ENCODE measurements around the gene DDX54. TPM values are rescaled to one million over a fixed set of nuclear protein-coding genes. Genes with fewer than 3 reads are reported as not detected.
A peak's percentile ranks its signal among the peaks of the same experiment; 100 is the strongest.

The DDX54 gene
- total RNA-seq, 3 donors from 2014 or later, result 213 to 236 (median 232) TPM

DNA sequence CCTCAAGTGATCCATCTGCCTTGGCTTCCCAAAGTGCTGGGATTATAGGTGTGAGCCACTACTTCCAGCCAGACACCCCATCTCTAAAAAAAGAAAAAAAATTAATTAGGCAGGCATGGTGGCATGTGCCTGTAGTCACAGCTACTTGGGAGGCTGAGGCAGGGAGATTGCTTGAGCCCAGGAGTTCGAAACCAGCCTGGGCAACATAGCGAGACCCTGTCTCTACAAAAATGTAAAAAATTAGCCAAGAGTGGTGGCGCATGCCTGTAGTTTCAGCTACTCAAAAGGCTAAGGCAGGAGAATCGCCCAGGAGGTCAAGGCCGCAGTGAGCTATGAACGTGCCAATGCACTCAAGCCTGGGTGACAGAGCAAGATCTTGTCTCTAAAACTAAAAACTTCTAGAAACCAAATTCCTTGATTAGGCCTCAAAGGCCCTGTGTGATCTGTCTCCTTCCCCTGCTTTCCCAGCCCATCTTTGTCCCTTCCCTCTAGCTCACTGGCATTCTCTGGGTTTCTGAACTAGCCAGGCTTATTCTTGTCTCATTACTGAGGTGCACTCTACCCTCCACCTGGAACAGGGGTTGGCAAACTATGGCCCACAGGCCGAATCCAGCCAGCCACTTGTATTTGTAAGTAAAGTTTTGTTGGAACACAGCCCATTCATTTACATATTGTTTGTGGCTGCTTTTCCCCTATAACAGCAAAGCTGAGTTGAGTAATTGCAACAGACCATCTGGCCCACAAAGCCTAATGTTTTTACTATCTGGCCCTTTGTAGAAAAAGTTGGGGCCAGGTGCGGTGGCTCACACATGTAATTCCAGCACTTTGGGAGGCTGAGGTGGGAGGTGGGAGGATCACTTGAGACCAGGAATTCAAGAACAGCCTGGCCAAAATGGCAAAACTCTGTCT, 18.8 kb upstream of the DDX54 start:
- ATAC-seq (no peak), DNase-seq (no peak)
- Mint-ChIP-seq H3K36me3 (ENCODE audit: insufficient read depth) (no peaks in the 10 kb centered on the region), H3K4me1 (ENCODE audit: low read depth) (peaks cover 25% of the 10 kb centered on the region), H3K4me3 (no peak overlapping the region), H3K27me3 (ENCODE audit: low read depth) (no peaks in the 10 kb centered on the region), H3K9me3 (no peaks in the 10 kb centered on the region)

DNA sequence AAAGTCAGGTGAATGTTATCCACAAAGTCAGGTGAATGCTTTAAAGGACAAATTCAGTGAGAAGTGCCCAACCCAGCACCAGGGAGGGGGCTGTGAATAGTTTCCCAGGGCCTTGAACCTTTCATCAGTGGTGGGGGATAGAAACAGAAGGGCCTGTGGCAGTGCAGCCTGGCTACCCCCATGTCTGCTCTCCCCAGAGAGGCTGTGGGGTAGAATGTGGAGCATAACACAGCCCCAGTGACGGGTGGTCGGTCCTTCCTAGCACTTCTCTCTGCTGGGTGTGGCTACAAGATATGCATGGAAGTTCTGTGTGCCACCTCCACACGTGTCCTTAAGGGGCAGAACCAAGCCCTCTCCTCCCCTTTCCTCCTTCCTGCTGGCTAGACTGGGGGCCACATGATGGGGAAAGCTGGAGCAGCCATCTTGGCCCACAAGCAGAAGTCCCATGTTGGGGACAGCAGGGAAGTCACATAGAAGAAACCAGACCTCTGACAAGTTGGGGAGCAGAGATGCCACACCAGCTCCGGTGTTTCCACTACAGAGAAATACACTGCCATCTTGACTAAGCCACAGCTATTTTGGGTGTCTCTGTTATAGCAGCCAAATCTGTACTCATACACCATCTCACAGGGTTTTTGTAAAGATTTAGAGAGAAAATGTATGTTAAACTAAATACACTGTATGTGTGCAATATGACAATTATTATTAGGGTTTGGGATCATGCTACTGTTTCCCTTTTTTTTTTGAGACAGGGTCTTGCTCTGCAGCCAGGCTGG, 17.2 kb upstream of the DDX54 start:
- DNase-seq (no peak), ATAC-seq (no peak)
- H3K4me3 Mint-ChIP-seq, result no peak overlapping the region
- no peaks in the 10 kb centered on the region for H3K27me3 Mint-ChIP-seq (ENCODE audit: low read depth)
- peaks cover 9% of the 10 kb centered on the region for H3K4me1 Mint-ChIP-seq (ENCODE audit: low read depth)
- no peaks in the 10 kb centered on the region for H3K36me3 Mint-ChIP-seq (ENCODE audit: insufficient read depth)
- H3K9me3 Mint-ChIP-seq, result no peaks in the 10 kb centered on the region

DNA sequence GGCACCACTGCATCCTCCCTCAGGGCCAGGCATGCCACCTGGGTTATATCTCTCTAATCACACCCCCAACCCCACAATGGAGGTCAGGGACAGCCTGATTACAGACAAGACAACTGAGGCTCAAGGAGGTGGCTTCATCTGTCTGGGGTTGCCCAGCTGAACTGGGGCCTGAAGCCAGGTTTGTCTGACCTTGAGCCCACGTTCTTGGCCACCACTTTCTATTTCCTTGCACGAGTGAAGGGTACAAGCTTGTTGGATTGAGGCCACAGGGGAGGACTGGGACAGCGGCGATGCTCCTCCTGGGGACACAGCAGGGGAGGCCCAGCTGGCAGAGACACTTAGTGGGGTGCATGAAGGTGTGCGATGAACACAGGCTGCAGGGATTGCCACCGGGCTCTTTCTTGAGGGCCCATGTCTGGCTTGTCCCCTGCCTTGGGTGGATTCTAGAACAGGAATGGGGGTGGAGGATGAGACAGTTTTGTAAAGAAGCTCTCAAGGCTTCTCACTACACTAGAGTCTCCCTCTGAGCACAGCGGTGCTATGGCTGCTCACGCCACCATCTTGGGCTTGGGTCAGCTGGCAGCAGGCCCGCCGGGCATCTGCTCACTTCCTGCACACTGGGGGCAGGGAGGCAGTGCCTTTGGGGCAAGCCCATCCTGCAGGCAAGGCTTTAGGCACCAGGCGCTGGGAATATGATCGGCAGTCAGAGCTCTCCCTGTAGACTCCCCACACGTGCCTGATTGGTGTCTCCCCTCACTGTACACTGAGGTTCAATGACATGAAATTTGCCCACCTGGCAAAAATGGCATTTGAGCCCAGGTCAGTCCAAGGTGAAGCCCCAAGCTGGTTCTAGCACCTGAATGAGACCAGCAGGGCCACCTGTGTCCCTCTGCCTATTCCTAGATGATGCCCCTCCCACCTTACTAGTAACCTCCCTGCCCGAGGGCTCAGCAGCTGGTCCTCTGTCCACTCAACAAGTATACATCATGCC, 16.2 kb upstream of the DDX54 start:
- no peaks in the 10 kb centered on the region for H3K36me3 Mint-ChIP-seq (ENCODE audit: insufficient read depth)
- no peak for ATAC-seq
- no peak for DNase-seq
- peaks cover 4% of the 10 kb centered on the region for H3K4me1 Mint-ChIP-seq (ENCODE audit: low read depth)
- no peaks in the 10 kb centered on the region for H3K9me3 Mint-ChIP-seq
- H3K27me3 Mint-ChIP-seq (ENCODE audit: low read depth), result no peaks in the 10 kb centered on the region
- no peak overlapping the region for H3K4me3 Mint-ChIP-seq

DNA sequence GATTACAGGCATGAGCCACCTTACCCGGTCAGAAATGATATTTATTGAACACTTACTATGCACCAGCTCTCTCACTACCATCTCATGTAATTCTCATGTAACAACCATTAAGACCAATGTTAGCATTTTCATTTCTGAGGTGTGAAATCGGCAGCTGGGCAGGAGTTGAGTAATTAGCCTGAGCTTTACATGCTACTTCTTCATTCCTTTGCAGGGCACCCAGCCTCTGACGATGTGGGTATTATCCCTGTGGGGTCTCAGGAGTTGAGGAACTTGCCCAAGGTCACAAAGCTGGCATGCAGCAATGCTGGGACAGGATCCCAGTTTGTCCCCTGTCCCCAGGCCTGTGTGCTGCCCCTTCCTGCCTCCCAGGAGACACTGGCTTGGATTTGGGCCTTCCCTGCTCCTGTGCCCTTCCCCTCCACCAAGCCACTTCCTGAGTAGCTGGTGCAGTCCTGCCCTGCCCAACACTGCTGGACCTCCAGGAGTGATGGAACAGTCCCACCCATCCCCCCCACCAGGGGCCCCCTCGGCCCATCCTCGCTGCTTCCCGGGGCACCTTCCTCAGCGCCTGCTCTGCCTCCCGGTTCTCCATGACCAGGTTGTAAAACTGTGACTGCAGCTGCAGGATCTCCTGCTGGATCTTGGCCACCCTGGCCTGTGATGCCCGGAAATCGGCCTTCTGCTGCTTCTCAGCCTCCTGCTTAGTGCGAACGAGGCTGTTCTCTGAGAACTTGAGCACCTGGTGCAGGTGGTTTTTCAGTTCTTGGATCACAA, 14.9 kb upstream of the DDX54 start:
- Mint-ChIP-seq H3K9me3 (no peaks in the 10 kb centered on the region), H3K4me1 (ENCODE audit: low read depth) (no peaks in the 10 kb centered on the region), H3K4me3 (no peak overlapping the region), H3K27me3 (ENCODE audit: low read depth) (no peaks in the 10 kb centered on the region), H3K36me3 (ENCODE audit: insufficient read depth) (no peaks in the 10 kb centered on the region)
- ATAC-seq (no peak), DNase-seq (no peak)

DNA sequence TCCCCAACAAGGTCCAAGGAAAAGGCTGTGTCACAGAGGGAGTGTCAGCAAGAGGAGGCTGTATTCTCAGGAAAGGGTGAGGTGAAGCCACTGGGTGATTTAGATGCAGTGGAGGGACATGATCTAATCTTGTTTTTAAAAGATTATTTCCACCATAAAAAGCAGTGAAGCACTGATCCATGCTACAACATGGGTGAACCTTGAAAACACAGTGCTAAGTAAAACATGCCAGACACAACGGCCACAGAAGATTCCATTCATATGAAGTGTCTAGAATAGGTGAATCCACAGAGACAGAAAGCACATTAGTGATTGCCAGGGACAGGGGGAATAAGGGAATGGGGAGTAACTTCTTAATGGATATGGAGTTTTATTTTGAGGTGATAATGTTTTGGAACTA, 13.0 kb upstream of the DDX54 start:
- H3K36me3 Mint-ChIP-seq (ENCODE audit: insufficient read depth), result no peaks in the 10 kb centered on the region
- no peak for ATAC-seq
- no peaks in the 10 kb centered on the region for H3K9me3 Mint-ChIP-seq
- H3K4me1 Mint-ChIP-seq (ENCODE audit: low read depth), result no peaks in the 10 kb centered on the region
- no peak for DNase-seq
- H3K27me3 Mint-ChIP-seq (ENCODE audit: low read depth), result no peaks in the 10 kb centered on the region
- H3K4me3 Mint-ChIP-seq, result no peak overlapping the region

DNA sequence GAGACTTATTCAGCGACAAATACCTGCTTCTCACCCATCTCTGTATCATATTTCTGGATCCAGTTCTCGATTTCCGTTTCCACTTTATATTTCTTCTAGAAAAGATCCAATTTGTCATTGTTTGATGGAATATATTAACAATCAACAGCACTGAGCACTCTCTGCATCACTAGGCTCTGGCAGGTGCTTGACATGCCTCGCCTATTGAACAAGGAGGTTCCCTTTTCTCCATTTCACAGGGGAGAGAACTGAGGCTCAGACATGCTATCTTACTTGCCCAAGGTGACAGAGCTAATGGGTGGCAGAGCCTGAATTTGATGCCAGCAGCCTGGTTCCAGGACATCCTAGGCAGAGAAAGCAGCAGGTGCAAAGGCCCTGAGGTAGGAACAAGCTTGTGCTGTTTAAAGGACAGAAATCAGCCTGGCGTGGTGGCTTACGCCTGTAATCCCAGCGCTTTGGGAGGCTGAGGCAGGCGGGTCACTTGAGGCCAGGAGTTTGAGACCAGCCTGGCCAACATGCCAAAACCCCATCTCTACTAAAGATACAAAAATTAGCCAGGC, 12.3 kb upstream of the DDX54 start:
- ATAC-seq, result no peak
- H3K9me3 Mint-ChIP-seq, result no peaks in the 10 kb centered on the region
- no peak overlapping the region for H3K4me3 Mint-ChIP-seq
- no peak for DNase-seq
- no peaks in the 10 kb centered on the region for H3K4me1 Mint-ChIP-seq (ENCODE audit: low read depth)
- peaks cover under 1% of the 10 kb centered on the region for H3K36me3 Mint-ChIP-seq (ENCODE audit: insufficient read depth)
- no peaks in the 10 kb centered on the region for H3K27me3 Mint-ChIP-seq (ENCODE audit: low read depth)

DNA sequence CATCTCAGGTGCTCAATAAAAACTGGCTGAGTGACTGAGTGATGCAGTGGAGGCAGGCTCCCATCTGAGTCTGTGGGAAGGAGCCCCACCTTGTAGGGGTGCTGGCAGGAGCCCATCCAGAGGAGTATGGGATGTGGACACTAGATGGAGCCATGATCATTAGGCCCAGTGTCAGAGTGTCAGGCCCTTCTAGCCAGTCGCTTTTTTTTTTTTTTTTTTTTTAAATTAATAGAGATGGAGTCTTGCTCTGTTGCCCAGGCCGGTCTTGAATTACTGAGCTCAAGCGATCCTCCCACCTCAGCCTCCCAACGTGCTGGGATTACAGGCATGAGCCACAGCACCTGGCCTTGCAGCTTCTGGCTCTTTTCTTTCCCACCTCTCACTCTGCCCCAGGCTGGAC, 11.7 kb upstream of the DDX54 start:
- Mint-ChIP-seq H3K9me3 (no peaks in the 10 kb centered on the region), H3K4me3 (no peak overlapping the region), H3K27me3 (ENCODE audit: low read depth) (no peaks in the 10 kb centered on the region), H3K4me1 (ENCODE audit: low read depth) (no peaks in the 10 kb centered on the region), H3K36me3 (ENCODE audit: insufficient read depth) (peaks cover 6% of the 10 kb centered on the region)
- ATAC-seq (peak; percentile 91 to 95), DNase-seq (peak; percentile 43)

DNA sequence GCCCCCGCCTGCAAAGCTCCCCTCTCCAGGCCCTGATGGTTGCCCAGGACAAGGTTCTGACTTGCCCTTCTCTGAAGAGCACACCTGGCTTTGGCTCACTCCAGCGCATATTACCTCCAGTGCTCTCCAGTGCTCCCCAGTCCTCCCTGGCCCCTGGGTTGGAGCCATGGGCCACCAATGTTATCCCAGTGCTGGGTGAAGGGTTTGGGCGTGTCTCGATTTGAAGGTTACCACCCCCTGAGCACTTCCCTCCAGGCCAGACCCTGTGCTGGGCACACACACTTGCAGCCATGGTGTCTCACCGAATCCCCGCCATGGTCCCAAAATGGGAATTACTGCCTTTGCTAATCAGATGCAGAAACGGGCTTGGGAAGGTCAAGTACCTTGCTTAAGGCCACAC, 11.3 kb upstream of the DDX54 start:
- Mint-ChIP-seq H3K4me1 (ENCODE audit: low read depth) (no peaks in the 10 kb centered on the region), H3K4me3 (no peak overlapping the region), H3K27me3 (ENCODE audit: low read depth) (no peaks in the 10 kb centered on the region), H3K36me3 (ENCODE audit: insufficient read depth) (peaks cover 10% of the 10 kb centered on the region), H3K9me3 (no peaks in the 10 kb centered on the region)
- no peak for ATAC-seq
- no peak for DNase-seq

DNA sequence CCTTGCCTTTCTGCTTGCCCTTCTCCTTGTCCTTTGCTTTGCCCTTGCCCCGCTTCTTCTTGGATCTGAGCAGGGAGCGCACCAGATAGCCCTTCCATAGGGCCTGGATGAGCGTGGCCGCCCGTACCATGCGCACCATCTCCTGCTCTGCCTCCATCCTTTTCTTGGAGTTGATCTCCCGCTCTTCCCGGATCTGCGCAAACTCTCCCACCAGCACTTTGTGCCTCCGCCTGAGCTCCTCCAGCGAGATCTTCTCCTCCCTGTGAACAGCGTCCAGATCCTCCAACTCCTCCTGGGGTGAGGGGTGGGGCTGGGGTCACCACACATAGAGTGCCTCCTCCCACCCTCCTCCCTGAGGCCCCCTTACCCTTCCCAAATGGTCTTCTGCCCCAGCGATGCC, 10.3 kb upstream of the DDX54 start:
- peaks cover 12% of the 10 kb centered on the region for H3K36me3 Mint-ChIP-seq (ENCODE audit: insufficient read depth)
- H3K27me3 Mint-ChIP-seq (ENCODE audit: low read depth), result no peaks in the 10 kb centered on the region
- no peak for DNase-seq
- no peaks in the 10 kb centered on the region for H3K9me3 Mint-ChIP-seq
- no peak overlapping the region for H3K4me3 Mint-ChIP-seq
- ATAC-seq, result no peak
- no peaks in the 10 kb centered on the region for H3K4me1 Mint-ChIP-seq (ENCODE audit: low read depth)

DNA sequence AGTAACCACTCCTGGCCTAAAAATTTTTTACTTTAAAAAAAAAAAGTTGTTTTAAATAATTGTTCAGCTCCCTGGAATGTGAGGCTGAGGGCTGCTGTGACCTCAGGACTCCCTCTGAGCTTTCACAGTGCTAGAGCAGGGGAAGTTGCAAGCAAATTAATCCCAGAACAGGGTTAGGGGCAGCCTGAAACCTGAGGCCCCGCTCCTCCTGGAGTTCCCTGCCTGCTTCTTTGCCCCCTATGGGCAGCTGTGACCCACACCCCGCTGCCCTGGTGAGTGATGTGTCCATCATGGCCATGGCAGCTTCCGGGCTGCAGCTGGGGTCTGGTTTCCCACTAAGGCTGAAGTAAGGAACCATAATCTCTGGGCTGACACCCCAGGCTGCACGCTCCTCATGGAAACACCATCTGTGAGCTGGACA, 9.7 kb upstream of the DDX54 start:
- H3K36me3 Mint-ChIP-seq (ENCODE audit: insufficient read depth), result peaks cover 14% of the 10 kb centered on the region
- no peaks in the 10 kb centered on the region for H3K27me3 Mint-ChIP-seq (ENCODE audit: low read depth)
- no peaks in the 10 kb centered on the region for H3K9me3 Mint-ChIP-seq
- DNase-seq, result no peak
- H3K4me3 Mint-ChIP-seq, result no peak overlapping the region
- ATAC-seq, result no peak
- no peaks in the 10 kb centered on the region for H3K4me1 Mint-ChIP-seq (ENCODE audit: low read depth)

DNA sequence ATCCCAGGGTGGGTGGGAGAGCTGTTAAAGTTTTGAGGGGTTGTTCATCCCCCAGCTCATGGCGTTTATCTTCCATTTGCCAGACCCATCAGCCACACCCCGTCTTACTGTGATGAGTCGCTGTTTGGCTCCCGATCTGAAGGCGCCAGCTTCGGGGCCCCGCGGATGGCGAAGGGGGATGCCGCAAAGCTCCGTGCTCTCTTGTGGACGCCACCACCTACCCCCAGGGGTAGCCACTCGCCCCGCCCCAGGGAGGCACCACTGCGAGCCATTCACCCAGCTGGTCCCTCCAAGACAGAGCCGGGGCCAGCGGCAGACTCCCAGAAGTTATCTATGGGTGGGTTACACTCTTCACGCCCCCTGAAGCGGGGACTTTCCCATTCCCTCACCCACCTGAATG, 5.9 kb upstream of the DDX54 start:
- peaks cover 25% of the 10 kb centered on the region for H3K36me3 Mint-ChIP-seq (ENCODE audit: insufficient read depth)
- no peak overlapping the region for H3K4me3 Mint-ChIP-seq
- no peaks in the 10 kb centered on the region for H3K27me3 Mint-ChIP-seq (ENCODE audit: low read depth)
- DNase-seq (no peak), ATAC-seq (no peak)
- H3K4me1 Mint-ChIP-seq (ENCODE audit: low read depth), result peaks cover 15% of the 10 kb centered on the region
- H3K9me3 Mint-ChIP-seq, result no peaks in the 10 kb centered on the region

DNA sequence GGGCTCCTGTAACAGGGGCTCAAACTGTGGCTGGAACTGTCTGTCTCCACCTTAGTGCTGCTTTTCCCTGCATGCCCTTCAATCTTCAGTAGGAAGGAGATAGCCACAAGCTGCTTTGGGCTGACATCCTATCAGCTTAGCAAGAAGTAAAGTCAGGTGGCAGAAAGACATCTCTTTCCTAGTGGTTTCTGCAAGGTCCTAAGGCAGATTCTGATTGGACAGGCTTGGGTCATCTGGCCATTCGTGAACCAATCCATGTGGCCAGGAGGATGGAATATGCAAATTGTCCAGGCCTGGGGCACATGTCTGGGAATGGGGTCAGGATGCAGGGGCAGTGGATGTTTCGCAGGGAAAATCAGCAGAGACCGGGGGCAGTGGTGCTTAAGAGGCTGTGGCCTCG, 5.5 kb upstream of the DDX54 start:
- peaks cover 17% of the 10 kb centered on the region for H3K4me1 Mint-ChIP-seq (ENCODE audit: low read depth)
- no peak overlapping the region for H3K4me3 Mint-ChIP-seq
- H3K9me3 Mint-ChIP-seq, result no peaks in the 10 kb centered on the region
- ATAC-seq (no peak), DNase-seq (no peak)
- H3K27me3 Mint-ChIP-seq (ENCODE audit: low read depth), result no peaks in the 10 kb centered on the region
- peaks cover 25% of the 10 kb centered on the region for H3K36me3 Mint-ChIP-seq (ENCODE audit: insufficient read depth)

DNA sequence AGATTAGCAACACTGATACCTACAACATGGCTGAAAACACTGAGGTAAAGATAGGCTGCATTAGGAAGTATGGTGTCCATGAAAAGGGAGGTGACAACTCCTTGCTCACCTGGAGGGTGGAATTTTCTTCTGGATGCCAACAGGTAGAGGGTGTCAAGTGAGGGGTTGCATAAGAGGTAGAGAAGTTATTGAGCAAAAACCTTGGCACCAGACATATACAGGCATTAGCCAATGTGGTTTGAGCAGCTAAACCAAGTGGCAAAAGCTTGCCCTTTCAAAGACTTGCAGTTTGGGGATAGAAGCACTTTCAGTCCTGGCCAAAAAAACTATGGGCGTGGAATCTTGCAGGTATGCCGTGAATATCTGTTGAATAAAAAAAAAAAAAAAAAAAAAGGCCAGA, 4.1 kb upstream of the DDX54 start:
- DNase-seq (no peak), ATAC-seq (no peak)
- Mint-ChIP-seq H3K4me3 (no peak overlapping the region), H3K27me3 (ENCODE audit: low read depth) (no peaks in the 10 kb centered on the region), H3K9me3 (no peaks in the 10 kb centered on the region), H3K4me1 (ENCODE audit: low read depth) (peaks cover 20% of the 10 kb centered on the region), H3K36me3 (ENCODE audit: insufficient read depth) (peaks cover 25% of the 10 kb centered on the region)
